ENCODE results near the gene BSN.

BSN gene, protein sequence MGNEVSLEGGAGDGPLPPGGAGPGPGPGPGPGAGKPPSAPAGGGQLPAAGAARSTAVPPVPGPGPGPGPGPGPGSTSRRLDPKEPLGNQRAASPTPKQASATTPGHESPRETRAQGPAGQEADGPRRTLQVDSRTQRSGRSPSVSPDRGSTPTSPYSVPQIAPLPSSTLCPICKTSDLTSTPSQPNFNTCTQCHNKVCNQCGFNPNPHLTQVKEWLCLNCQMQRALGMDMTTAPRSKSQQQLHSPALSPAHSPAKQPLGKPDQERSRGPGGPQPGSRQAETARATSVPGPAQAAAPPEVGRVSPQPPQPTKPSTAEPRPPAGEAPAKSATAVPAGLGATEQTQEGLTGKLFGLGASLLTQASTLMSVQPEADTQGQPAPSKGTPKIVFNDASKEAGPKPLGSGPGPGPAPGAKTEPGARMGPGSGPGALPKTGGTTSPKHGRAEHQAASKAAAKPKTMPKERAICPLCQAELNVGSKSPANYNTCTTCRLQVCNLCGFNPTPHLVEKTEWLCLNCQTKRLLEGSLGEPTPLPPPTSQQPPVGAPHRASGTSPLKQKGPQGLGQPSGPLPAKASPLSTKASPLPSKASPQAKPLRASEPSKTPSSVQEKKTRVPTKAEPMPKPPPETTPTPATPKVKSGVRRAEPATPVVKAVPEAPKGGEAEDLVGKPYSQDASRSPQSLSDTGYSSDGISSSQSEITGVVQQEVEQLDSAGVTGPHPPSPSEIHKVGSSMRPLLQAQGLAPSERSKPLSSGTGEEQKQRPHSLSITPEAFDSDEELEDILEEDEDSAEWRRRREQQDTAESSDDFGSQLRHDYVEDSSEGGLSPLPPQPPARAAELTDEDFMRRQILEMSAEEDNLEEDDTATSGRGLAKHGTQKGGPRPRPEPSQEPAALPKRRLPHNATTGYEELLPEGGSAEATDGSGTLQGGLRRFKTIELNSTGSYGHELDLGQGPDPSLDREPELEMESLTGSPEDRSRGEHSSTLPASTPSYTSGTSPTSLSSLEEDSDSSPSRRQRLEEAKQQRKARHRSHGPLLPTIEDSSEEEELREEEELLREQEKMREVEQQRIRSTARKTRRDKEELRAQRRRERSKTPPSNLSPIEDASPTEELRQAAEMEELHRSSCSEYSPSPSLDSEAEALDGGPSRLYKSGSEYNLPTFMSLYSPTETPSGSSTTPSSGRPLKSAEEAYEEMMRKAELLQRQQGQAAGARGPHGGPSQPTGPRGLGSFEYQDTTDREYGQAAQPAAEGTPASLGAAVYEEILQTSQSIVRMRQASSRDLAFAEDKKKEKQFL (N-terminal part only)

DNA sequence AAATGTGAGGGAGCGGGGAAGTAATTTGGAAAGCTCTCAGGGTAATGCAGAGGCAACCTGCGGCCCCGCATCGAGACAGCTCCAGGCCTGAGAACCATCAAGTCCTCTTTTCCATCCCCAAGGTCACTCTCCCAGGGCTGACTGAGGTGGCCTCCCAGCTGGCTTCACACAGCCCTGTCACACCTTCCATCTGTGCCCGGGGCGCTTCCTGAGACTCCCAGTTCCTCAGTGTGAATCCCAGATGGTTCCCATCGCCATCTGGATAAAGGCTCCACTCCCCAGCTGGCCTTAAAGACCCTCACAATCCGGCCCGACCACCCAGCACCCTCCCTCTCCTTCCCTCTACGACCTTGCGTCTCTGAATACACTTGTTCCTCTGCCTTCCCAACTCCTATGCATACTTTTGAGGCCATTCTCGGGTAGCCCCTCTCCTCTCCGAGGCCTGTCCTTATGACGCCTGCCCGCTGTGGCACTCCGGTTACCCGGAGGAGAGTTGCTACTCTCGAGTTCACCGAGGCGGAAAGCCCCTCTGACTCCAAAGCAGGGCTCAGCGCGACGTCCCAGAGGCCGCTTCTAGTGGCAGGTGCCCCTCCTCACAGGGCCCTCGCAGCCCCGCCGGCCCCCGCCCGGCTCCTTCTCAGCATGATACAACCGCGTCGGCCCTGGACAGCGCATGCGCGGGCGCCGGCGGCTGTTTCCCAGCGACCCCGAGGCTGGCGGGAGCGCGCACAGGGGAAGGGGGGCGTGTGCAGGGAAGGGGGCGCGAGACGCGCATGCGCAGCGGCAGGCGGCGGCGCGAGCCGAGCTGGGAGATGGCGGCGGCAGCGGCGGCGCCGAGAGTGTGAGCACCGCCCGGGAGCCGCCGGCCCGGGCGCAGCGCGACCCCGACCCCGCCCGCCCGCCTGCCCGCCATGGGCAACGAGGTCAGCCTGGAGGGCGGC is at the start of gene BSN:
TSS of gene BSN (plus strand) at position 786 of the 941 bp plus-strand sequence. CDS start at position 912, 126 bp downstream.
- DNase-seq: peak; percentile 77

DNA sequence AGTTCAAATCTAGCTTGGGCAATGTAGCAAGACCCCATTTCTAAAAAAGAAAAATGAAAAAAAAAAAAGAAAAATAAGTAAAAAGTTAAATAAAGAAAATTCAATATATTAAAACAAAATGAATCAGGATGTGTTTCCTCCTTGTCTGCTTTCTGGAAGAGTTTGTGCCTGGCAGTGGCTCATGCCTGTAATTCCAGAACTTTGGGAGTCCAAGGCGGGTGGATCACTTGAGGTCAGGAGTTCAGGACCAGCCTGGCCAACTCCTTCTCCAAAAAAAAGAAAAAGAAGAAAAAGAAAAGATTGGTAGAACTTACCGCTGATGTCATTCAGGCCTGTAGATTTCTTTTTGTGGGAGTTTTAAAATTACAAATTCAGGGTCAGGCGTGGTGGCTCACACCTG is 47.4 kb upstream of the BSN start:
- DNase-seq: no peak

DNA sequence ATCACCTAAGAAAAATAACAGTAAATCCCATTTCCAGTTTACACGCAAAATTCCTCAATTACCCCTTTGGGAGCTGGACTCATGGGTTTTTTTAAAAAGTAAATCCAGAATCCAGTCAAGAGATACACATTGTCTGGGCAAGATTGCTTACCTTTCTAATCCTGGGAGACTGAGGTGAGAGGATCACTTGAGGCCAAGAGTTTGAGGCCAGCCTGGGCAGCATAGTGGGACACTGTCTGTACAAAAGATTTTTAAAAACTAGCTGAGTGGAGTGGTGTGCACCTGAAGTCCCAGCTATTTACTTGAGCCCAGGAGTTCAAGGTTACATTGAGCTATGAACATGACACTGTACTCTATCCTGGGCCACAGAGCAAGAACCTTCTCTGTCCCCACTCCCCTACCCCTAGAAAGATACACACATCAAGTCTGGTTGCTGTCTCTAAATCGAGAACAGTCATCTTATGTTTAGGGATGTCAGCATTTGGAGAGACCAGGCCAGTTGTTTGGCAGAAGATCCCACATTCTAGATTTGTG is 45.2 kb upstream of the BSN start:
- DNase-seq: no peak

GRCh38 chr3:49511639-49512038 is 42.6 kb upstream of the BSN start:
- no peak for DNase-seq

GRCh38 chr3:49512781-49513355 is 41.4 kb upstream of the BSN start:
- no peak for DNase-seq

GRCh38 chr3:49513494-49514124 is 40.7 kb upstream of the BSN start:
- no peak for DNase-seq

- no peak for DNase-seq
Observed at GRCh38 chr3:49518016-49518415, 36.3 kb upstream of the BSN start.

DNA sequence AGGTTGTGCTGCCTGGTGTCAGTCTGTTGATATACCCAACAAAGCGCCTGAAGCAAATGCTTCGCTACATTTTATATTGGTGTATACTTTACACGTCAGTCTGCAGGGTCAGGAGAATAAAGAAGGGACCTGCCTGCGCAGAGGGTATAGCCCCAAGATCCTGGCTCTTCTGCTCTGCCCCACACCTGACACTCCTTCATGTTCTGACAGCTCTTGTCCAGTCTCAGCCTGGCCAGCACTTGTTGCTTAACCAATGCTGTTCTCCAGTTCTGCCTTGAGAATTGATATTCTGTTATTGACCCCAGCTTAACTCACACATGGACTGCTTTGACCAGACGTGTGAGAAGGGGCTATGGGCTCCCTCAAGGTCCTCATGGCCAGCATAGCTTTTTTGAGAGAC is 35.8 kb upstream of the BSN start:
- DNase-seq: no peak

GRCh38 chr3:49519296-49519695 is 35.0 kb upstream of the BSN start:
- no peak for DNase-seq

- no peak for DNase-seq
Observed at GRCh38 chr3:49519916-49520385, 34.3 kb upstream of the BSN start.

- no peak for DNase-seq
Observed at GRCh38 chr3:49523756-49524747, 30.2 kb upstream of the BSN start.

DNA sequence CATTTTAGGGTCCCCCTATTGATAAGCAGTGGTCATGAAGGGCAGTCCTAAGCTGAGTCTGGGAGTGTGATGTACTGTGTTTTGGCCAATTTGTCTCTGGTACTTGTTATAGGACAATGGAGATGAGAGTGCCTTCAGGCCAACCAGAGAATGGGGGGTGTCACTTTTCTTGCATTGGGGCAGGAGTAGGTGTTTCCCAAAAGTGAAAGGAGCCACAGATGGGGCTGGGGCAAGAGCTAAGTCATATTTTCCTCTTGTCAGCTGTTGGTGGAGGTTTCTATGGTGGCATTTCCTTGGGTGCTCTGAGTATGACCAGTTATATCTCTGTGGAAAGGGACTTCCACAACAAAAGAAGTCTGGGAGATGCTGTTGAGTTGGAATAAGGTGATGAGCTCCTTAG is 24.7 kb upstream of the BSN start:
- DNase-seq: no peak

GRCh38 chr3:49530231-49530630 is 24.0 kb upstream of the BSN start:
- DNase-seq: no peak

DNA sequence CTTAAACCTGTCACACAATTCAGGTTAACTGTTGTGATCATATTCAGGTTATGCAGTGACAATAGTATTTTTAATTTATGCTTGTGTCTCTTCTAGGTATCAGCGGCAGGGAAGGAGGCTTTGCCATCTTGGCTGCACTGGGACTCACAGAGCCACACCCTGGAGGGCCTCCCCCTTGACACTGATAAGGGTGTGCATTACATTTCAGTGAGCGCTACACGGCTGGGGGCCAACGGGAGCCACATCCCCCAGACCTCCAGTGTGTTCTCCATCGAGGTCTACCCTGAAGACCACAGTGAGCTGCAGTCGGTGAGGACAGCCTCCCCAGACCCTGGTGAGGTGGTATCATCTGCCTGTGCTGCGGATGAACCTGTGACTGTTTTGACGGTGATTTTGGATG is 23.6 kb upstream of the BSN start:
- no peak for DNase-seq

DNA sequence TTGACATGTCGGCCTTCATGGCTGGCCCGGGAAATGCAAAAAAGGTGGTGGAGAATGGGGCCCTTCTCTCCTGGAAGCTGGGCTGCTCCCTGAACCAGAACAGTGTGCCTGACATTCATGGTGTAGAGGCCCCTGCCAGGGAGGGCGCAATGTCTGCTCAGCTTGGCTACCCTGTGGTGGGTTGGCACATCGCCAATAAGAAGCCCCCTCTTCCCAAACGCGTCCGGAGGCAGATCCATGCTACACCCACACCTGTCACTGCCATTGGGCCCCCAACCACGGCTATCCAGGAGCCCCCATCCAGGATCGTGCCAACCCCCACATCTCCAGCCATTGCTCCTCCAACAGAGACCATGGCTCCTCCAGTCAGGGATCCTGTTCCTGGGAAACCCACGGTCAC is 23.1 kb upstream of the BSN start:
- no peak for DNase-seq

DNA sequence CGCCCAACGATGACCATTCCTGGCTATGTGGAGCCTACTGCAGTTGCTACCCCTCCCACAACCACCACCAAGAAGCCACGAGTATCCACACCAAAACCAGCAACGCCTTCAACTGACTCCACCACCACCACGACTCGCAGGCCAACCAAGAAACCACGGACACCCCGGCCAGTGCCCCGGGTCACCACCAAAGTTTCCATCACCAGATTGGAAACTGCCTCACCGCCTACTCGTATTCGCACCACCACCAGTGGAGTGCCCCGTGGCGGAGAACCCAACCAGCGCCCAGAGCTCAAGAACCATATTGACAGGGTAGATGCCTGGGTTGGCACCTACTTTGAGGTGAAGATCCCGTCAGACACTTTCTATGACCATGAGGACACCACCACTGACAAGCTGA is 22.6 kb upstream of the BSN start:
- no peak for DNase-seq

DNA sequence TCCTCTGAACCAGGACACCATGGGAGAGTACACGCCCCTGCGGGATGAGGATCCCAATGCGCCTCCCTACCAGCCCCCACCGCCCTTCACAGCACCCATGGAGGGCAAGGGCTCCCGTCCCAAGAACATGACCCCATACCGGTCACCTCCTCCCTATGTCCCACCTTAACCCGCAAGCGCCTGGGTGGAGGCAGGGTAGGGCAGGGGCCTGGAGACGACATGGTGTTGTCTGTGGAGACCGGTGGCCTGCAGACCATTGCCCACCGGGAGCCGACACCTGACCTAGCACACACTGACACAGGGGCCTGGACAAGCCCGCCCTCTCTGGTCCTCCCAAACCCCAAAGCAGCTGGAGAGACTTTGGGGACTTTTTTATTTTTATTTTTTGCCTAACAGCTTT is 21.2 kb upstream of the BSN start:
- DNase-seq: no peak

GRCh38 chr3:49533786-49534519 is 20.3 kb upstream of the BSN start:
- DNase-seq: no peak

Data from NCI-H526 treated with DMSO at 0.1 percent for 48 hours (cell line).